Rectal smooth muscle tissue (tissue), 1 donor: ENCODE data around the gene GPR32.

ENCODE experiments used
- H3K27ac ChIP-seq: one replicate; pipeline ENCODE4 v1.7.0; 2013; ENCODE audit warnings: low read depth, low read length, inconsistent platforms
- H3K27me3 ChIP-seq: one replicate; pipeline ENCODE4 v1.7.0; 2013; ENCODE audit warnings: low read length; ENCODE audit not compliant: control insufficient read depth, insufficient read depth
- H3K36me3 ChIP-seq: one replicate; pipeline ENCODE4 v1.7.0; 2013; ENCODE audit warnings: low read length; ENCODE audit not compliant: control insufficient read depth, insufficient read depth
- H3K4me1 ChIP-seq: one replicate; pipeline ENCODE4 v1.7.0; 2013; ENCODE audit warnings: low read length; ENCODE audit not compliant: control insufficient read depth, insufficient read depth
- H3K4me3 ChIP-seq: one replicate; pipeline ENCODE4 v1.7.0; 2013; ENCODE audit warnings: low read length
- H3K9ac ChIP-seq: one replicate; pipeline ENCODE4 v1.7.0; 2013; ENCODE audit warnings: low read length

GPR32 gene

GRCh38 chr19:50792272-50793250, 22.3 kb downstream of the GPR32 start:
- H3K27me3 ChIP-seq, result no peaks in the 10 kb centered on the region
- no peak overlapping the region for H3K27ac ChIP-seq
- H3K36me3 ChIP-seq, result no peaks in the 10 kb centered on the region
- H3K9ac ChIP-seq, result no peak overlapping the region
- no peak overlapping the region for H3K4me3 ChIP-seq
- no peaks in the 10 kb centered on the region for H3K4me1 ChIP-seq

- H3K4me1 ChIP-seq, result no peaks in the 10 kb centered on the region
- H3K36me3 ChIP-seq, result peaks cover 9% of the 10 kb centered on the region
- no peaks in the 10 kb centered on the region for H3K27me3 ChIP-seq
- no peak overlapping the region for H3K4me3 ChIP-seq
- no peak overlapping the region for H3K27ac ChIP-seq
- no peak overlapping the region for H3K9ac ChIP-seq
These were observed 23.3 kb downstream of the GPR32 start for GRCh38 chr19:50793558-50794065.

GRCh38 chr19:50794074-50794875, 24.0 kb downstream of the GPR32 start:
- Histone ChIP-seq H3K9ac (no peak overlapping the region), H3K27ac (no peak overlapping the region), H3K4me1 (no peaks in the 10 kb centered on the region), H3K4me3 (no peak overlapping the region), H3K36me3 (peaks cover 9% of the 10 kb centered on the region), H3K27me3 (no peaks in the 10 kb centered on the region)

- H3K4me3 ChIP-seq, result no peak overlapping the region
- no peaks in the 10 kb centered on the region for H3K27me3 ChIP-seq
- no peak overlapping the region for H3K9ac ChIP-seq
- no peaks in the 10 kb centered on the region for H3K4me1 ChIP-seq
- H3K27ac ChIP-seq, result no peak overlapping the region
- H3K36me3 ChIP-seq, result peaks cover 9% of the 10 kb centered on the region
These were observed 24.8 kb downstream of the GPR32 start for GRCh38 chr19:50794876-50795663.

GRCh38 chr19:50795664-50796073, 25.4 kb downstream of the GPR32 start:
- H3K27ac ChIP-seq, result no peak overlapping the region
- H3K4me3 ChIP-seq, result no peak overlapping the region
- H3K4me1 ChIP-seq, result no peaks in the 10 kb centered on the region
- H3K9ac ChIP-seq, result no peak overlapping the region
- H3K36me3 ChIP-seq, result peaks cover 9% of the 10 kb centered on the region
- H3K27me3 ChIP-seq, result no peaks in the 10 kb centered on the region

- Histone ChIP-seq H3K27me3 (no peaks in the 10 kb centered on the region), H3K4me1 (no peaks in the 10 kb centered on the region), H3K4me3 (no peak overlapping the region), H3K36me3 (peaks cover 9% of the 10 kb centered on the region), H3K27ac (no peak overlapping the region), H3K9ac (no peak overlapping the region)
These were observed 25.9 kb downstream of the GPR32 start for GRCh38 chr19:50796128-50796633.

- Histone ChIP-seq H3K4me1 (no peaks in the 10 kb centered on the region), H3K4me3 (no peak overlapping the region), H3K27ac (no peak overlapping the region), H3K27me3 (no peaks in the 10 kb centered on the region), H3K9ac (no peak overlapping the region), H3K36me3 (peaks cover 9% of the 10 kb centered on the region)
These were observed 26.6 kb downstream of the GPR32 start for GRCh38 chr19:50796634-50797428.

GRCh38 chr19:50797429-50797780, 27.1 kb downstream of the GPR32 start:
- H3K4me3 ChIP-seq, result no peak overlapping the region
- no peak overlapping the region for H3K27ac ChIP-seq
- H3K27me3 ChIP-seq, result no peaks in the 10 kb centered on the region
- peaks cover 9% of the 10 kb centered on the region for H3K36me3 ChIP-seq
- no peak overlapping the region for H3K9ac ChIP-seq
- no peaks in the 10 kb centered on the region for H3K4me1 ChIP-seq

GRCh38 chr19:50797781-50798658, 27.8 kb downstream of the GPR32 start:
- Histone ChIP-seq H3K27ac (no peak overlapping the region), H3K36me3 (peaks cover 9% of the 10 kb centered on the region), H3K9ac (no peak overlapping the region), H3K27me3 (no peaks in the 10 kb centered on the region), H3K4me3 (no peak overlapping the region), H3K4me1 (peaks cover 2% of the 10 kb centered on the region)

- no peak overlapping the region for H3K9ac ChIP-seq
- peaks cover 9% of the 10 kb centered on the region for H3K36me3 ChIP-seq
- H3K27ac ChIP-seq, result no peak overlapping the region
- peaks cover 9% of the 10 kb centered on the region for H3K4me1 ChIP-seq
- H3K27me3 ChIP-seq, result no peaks in the 10 kb centered on the region
- H3K4me3 ChIP-seq, result no peak overlapping the region
These were observed 28.6 kb downstream of the GPR32 start for GRCh38 chr19:50798659-50799546.
